Stimulated activated CD8-positive, alpha-beta memory T cell treated with anti-CD3 and anti-CD28 coated beads, Interleukin-15, amount 100 ng/mL, for 1 hour (primary cell): ENCODE results near the gene LRRC4C.
"Not testable (repeated sequence)": the region's sequence is repeated elsewhere in the genome, so short reads cannot be mapped to it uniquely, and the experiment has no call there.

Source experiments
- DNase-seq: peaks from one replicate; pipeline ENCODE4 v3.0.0-alpha.2; 2020; ENCODE audit warnings: low read depth

Gene LRRC4C

DNA sequence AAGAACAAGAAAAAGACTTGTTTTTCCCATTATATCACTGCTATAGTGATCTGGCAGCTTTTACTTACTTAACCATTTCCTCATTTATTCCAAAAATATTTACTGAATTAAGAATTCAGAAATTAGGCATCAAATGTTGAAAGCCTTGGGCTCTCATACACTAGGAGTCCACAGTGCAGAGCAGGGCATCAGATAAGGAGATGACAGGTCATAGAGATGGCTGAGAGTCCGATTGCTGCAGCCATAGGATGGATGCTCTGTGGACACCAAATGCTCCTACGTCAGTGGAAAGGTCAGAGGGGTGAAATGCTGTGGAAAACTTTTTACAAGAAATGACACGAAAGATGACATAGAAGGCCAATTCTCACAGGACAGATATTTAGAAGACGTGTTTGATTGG, 771.1 kb downstream of the LRRC4C start:
- no peak for DNase-seq

DNA sequence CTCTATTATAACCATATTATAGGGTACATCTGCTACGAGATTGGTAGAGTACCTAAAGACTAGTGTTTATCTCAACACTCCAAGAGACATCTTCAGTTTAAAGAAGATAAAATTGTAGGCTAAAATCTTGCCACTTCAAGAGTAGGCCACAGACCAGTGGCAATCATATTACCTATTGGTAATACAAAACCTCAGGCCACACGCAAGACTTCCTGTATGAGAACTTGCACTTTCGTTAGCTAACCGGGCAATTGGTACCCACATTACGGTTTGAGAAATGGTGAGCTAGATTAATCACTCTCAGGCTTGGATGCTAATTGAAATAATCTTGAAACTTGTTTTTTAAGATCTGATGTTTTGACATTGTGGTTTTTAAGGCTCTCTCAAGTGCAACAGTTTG, 772.7 kb downstream of the LRRC4C start:
- DNase-seq = no peak

DNA sequence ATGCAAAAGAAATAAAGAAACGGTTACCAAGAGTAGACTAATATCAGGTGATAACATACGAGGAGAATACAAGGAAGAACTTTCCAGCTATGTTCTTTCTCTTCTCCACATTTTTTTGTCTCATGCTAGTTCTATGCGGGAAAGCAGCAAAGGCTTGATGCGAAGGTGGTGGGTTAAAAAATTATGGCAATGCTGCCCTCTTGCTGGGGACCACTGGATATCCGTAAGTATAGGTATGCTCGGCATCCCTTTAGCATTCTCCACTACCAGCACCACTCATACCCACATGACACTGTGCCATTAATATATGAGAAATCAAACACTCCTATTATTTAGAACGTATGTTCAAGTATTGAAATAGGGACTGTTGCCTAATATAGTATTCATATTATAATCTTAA, 776.4 kb downstream of the LRRC4C start:
- no peak for DNase-seq

- DNase-seq = no peak
Observed at GRCh38 chr11:40679276-40679675, 780.2 kb downstream of the LRRC4C start.

DNA sequence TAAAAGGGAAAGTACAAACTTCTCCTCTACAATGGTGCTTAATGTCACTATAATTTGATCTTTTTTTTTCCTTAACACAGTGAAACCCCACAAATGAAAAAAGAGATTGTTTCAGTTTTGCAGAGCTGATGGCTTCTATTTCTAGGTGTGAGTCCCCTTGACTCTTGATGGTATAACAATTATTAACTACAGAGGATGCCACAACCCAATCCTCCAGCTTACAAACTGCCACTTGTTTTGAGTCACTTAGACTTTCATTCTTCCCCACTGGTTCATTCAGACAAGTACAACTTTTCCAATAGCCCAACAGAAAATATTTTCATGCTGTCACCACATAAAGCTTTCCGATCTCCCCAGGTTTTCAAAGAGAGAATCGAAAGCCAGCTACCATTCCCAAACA, 812.2 kb downstream of the LRRC4C start:
- no peak for DNase-seq

DNA sequence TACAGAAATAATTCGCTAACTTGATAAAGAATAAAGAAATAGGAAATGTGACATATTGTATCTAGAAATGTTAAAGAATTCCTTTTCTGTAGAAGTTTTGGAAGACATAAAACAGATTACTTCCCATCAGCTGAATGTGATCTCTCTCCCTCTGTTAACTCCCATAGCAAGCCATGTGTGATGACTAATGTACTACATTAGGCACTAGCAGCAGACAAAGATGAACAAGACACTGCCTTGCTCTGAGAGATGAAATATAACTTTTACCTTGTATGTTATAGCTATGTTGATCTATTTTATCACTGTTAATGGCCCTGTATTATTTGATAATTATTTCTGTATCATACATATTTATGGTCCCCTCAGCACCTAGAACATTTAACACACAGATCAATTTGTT, 817.2 kb downstream of the LRRC4C start:
- DNase-seq = no peak

DNA sequence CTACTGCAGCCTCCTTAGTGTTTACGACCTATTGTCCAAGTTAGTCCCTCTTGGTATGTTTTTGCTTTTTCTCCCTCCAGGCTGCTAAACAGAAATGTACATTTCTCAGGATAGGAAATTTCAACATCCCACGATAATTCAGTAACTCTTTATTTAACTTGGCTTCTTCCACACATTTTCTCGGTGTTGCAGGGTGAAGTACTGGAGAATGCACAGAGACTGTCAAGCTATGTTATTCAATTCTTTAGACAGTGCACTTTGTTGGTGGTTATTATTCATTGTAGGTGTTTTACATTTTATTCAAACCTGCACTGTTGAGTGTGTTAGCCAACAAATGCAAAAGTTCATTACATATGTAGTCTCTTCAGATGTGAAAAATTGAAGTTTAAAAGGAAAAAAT, 839.8 kb downstream of the LRRC4C start:
- DNase-seq = no peak

DNA sequence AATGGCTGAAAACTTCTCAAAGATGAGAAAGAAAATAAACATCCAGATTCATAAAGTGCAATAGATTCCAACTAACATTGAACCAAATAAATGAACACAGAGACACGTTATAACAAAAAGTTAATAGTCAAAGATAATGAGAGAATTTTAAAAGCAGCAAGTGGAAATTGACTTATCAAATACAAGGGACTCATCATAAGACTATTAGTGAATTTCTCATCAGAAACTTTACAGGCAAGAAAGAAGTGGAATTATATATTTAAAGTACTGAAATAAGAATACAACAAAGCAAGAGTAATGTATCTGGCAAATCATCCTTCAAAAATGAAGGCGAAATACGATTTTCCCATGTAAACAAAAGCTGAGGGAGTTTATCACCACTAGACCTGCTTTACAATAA, 852.7 kb downstream of the LRRC4C start:
- DNase-seq = no peak

DNA sequence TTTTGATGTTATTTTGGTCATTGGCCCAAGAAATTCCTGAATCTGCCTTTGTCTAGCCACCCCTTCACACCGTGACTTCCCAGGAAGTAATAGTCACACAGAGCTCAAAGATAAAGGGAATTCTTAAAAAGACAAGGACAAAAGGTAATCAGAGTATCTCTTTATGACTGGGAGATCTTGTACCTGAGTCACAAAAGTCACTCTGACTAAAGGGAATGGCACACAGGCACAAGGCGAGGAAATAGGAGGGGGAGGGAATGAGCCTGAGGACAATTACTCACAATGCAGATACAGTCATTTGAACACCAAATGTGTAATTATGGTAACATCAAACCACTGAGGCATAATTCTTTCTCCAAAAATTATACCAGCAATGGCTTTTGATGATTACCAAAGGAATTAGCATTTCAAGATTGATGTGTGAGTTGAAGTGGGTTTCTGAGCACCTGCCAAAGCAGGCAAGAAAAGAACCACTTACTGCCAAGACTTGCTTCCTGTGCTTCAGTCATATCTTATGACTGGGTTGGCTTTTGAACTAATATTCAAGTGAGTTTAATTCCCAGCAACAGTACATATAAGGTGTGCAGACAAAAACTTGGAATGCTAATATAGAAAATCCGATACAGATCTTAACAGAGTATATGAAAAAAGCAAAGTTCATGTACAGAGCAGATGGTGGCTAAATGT, 856.4 kb downstream of the LRRC4C start:
- no peak for DNase-seq

DNA sequence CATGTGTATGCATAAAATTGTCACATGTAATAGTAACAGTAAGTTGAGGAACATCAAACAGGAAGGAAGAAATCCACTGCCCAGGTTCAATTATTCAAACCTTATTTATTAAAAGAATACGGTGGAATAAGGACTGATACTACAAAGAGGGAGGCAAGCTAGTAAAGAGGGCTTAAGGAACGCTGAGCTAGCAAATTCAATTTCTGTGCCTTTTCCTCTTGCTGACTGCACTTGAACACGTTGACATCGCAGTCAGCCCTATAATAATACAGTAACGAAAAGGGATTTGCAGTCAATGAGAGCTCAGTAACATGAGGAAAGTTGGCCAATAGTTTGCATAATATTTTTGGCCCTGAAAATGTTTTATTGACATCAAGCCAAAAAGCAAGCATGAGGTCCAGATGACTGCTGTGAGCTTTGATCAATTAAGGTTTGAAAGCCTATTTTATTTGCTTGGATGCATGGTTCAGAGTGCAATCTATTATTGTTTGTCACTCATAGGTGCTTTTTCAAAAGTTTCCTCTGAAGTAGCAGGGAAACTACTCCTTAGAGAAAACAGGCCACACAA, 861.8 kb downstream of the LRRC4C start:
- DNase-seq = no peak

DNA sequence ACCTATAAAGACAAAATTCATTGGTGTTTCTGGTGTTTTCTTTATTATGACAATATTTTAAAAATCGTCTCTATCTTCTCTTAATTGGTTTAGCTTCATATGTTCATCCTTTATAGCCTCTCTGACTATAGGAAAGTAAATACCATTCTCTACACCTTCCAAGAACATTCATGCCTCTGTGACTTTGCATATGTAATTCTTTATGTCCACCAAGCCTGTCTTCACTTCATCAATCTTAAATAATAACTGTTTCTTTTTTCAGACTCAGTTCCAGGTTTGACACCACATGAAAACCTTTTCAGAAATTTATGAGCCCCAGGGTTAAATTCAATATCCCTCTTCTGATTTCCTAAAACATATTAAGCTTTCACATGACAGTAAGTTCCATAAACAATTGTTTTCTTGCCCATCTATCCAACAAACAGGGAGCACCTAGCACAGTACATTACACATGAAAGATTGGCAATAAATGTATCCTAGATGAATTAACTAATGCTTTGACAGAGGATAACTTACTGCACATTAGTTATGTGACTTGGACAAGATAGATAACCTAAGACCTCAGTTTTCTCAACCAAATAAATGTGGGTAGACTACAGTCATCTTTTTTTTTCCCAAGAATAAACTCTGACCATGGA, 886.1 kb downstream of the LRRC4C start:
- no peak for DNase-seq

DNA sequence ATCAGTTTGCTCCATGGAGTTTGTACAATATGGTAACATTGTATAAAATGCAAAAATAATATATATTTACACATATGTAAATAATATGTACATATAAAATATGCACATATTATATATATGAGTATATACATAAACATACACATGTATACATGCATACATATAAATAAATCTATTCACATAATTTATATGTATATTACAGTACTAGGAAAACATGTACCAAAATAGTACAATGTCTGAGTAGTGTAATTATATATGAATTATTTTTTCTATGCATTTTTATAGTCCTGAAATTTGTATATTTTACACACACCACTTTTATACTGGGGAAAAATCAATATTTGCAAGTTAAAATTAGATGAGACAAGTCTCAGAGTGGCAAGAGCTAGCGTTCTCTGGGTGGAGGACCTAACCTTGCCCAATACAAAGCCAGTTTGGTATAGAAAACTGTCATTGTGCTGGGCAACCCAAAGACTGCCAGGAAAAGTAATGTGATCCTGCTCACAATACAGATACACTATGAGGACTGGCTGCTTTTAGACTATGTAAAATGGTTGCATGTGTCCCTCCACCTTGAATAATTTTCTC, 889.4 kb downstream of the LRRC4C start:
- DNase-seq = no peak

DNA sequence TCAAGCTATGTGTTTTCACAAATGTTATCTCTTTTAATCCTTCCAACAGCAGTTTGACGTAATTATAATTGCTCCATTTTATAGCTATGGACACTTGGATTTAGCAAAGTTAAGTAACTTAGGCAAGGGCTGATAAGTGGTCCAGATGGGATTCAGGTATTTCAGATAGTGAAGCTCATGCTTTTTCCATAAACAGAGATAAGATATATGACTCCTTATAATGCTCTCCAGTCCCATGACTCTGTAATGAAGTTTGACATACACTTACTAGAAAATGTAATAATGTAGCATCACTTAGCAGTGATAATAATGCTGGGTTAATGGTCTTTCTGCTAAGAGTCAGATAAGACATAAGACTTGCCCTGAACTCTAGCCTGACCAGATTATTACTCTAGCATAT, 892.1 kb downstream of the LRRC4C start:
- no peak for DNase-seq

DNA sequence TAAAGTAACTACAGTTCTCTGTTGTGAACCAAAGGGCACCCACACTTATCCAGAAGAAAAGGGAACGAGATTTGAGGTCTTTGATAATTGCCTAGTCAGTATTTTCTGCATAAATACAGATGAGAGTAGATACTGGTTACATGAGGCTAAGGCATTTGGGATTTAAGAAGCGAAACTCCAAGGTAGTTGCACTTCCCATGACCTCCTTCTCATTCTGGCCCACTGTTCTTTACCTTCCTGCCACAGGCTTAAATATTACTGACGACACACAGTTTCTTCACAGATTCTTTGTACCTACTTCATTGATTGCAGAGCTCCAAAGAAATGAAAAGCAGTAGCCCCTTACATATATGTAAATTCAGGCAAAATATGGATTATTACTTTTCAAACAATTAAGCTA, 915.3 kb downstream of the LRRC4C start:
- no peak for DNase-seq

DNA sequence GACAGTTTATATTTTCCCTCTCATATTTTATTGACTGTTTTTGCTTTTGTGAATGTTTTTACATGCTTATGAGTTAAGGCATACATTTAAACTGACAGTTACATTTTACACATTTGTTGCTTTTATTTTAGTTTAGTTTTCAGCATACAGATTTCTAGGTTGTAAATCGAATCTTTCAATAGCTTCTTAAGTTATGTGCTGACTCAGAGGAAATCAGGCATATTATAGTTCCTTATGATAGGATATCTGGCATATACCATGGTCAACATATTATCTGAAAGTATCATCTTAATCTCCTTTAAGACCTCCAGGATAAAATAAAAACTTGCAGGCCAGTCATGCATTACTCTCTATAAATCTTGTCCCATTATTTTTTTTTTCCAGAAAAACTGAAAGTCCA, 916.6 kb downstream of the LRRC4C start:
- DNase-seq = no peak

GRCh38 chr11:40537734-40538133, 921.7 kb downstream of the LRRC4C start:
- DNase-seq = no peak

DNA sequence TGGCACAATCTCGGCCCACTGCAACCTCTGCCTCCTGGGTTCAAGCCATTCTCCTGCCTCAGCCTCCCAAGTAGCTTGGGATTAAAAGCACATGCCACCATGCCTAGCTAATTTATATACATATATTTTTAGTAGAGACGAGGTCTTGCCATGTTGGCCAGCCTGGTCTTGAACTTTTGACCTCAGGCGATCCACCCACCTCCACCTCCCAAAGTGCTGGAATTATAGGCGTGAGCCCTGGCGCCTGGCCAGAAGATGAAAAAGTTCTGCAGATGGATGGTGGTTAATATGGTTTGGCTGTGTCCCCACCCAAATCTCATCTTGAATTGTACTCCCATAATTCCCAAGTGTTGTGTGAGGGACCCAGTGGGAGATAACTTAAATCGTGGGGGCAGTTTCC, 937.4 kb downstream of the LRRC4C start:
- not testable (repeated sequence) for DNase-seq

GRCh38 chr11:40517122-40517521, 942.3 kb downstream of the LRRC4C start:
- no peak for DNase-seq

DNA sequence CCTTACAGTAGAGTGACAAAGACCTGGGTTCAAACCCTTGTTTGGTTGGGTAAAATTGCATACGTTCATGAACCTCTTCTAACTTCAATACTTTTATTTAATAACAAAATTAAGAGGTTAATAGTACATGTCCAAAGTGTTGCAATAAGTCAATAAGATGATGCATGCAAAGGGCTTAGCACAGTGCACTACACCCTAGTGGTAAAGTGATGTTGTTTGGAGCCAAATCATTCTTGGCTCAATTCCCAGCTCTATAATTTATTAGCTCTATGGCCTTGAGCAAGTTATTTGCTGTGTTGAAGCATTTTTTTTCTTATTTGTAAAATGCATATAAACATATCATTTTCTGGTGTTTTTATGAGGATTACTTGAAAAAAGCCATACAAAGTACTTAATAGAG, 945.3 kb downstream of the LRRC4C start:
- no peak for DNase-seq

DNA sequence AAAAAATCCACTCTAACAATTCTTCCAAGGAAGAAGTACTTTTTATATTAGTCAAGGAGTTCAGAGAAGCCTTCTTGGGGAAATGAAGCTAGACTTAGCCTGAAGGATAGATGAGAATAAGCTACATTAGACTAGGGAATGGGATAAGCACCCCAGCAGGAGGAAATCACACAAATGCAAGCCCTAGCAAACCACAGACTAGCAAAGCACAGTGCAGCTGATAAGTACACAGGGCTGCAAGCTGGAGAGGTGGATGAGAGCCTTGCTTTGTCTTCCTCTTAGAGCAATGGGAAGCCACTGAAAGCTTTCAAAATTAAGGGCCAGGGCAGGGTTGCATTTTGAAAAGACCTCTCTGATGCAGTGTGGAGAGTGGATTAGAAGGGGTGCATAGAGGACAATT, 946.2 kb downstream of the LRRC4C start:
- DNase-seq = no peak

GRCh38 chr11:40508303-40508702, 951.1 kb downstream of the LRRC4C start:
- no peak for DNase-seq

DNA sequence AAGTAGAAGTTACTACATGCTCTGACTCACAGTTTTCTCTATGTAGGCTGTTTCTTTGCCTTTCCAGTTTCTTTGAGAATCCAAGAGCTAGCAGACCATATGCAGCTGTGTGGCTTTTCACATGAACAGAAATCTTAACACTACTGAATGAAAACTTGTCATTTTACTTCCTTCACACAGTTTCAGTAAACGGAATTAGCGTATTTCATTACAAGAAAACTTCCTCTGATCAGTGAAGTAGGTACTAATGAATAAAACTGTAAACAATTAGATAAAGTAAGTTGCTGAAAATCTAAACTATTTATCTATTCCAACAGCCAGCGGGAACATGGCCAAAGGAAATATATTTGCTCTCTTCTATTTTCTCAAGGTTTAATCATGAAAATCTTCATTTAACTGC, 953.2 kb downstream of the LRRC4C start:
- DNase-seq = no peak

GRCh38 chr11:40491341-40491740, 968.1 kb downstream of the LRRC4C start:
- no peak for DNase-seq

DNA sequence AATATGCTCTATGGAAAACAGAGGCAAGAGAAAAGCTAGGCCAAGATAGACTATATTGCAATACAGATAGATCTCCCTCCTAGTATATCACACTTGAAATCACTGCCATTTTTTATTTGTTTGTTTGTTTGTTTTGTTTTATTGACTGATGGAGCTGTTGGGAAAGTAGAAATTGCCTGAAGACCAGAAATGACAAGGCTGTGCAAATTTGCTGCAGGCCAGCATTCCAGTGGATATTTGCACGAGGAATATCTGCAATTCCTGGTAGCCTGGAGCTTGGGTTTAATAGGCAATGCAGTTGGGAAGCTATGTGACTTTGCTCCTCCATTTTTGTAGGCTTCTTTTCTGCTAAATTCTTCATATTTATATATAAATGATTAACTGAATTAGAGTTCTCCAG, 991.7 kb downstream of the LRRC4C start:
- DNase-seq = no peak
